HEK293 (cell line): ENCODE results near the gene RFTN1.

ENCODE experiments used
- CTCF ChIP-seq: fragments of 450-650 bp; formaldehyde crosslinking; IDR thresholded peaks from 2 replicates; pipeline ENCODE4 v1.5.1; 2016; ENCODE audit warnings: missing biosample characterization, missing genetic modification characterization
- KLF1 ChIP-seq: fragments of 450-650 bp; formaldehyde crosslinking; IDR thresholded peaks from 2 replicates; pipeline ENCODE4 v1.5.1; 2016; ENCODE audit warnings: missing biosample characterization, missing genetic modification characterization
- ZBTB48 ChIP-seq: fragments of 450-650 bp; formaldehyde crosslinking; IDR thresholded peaks from 2 replicates; pipeline ENCODE4 v1.5.1; 2016; ENCODE audit warnings: missing biosample characterization, missing genetic modification characterization
- ZNF138 ChIP-seq: fragments of 450-650 bp; formaldehyde crosslinking; IDR thresholded peaks from 2 replicates; pipeline ENCODE4 v1.5.1; 2016; ENCODE audit warnings: missing biosample characterization, missing genetic modification characterization, borderline replicate concordance

- no peak for TF ChIP-seq CTCF
- TF ChIP-seq KLF1 (tag by site-specific recombination), result no peak
- TF ChIP-seq ZNF138 (tag by site-specific recombination), result no peak
- no peak for TF ChIP-seq ZBTB48
Observed at GRCh38 chr3:16510620-16511319, 2.7 kb downstream of the RFTN1 start.
